IMR-90 (cell line): ENCODE data around the gene NBEA. TPM values are rescaled to one million over a fixed set of nuclear protein-coding genes. Genes with fewer than 3 reads are reported as not detected.

ENCODE experiments used
- ATAC-seq: fragments of 200-7000 bp; cut with Tn5 transposase; 2 replicates; pipeline ENCODE4 v1.9.1; 2020; ENCODE audit warnings: low read depth, mild to moderate bottlenecking, moderate library complexity
- BruUV-seq: library from RNA; stranded (reverse); fragments of 400-500 nt; replicated peaks from 2 replicates; lab custom pipeline; 2021; lab: Mats Ljungman, UMichigan
- CTCF ChIA-PET: fragments of 300-600 bp; formaldehyde crosslinking; extraction: SDS; loops from one replicate; lab custom pipeline; 2021; ENCODE audit warnings: antibody characterized with exemption; lab: Yijun Ruan, JAX
- POLR2A ChIA-PET: fragments of 300-600 bp; sonication (Branson Sonifier 250); formaldehyde crosslinking; loops from one replicate; lab custom pipeline; 2022; ENCODE audit warnings: antibody characterized with exemption; ENCODE audit not compliant: unreplicated experiment; lab: Charles Lee
- DNase-seq: peaks from one replicate; pipeline ENCODE4 v3.0.0; 2013
- H2AFZ ChIP-seq: replicated peaks from 2 replicates; pipeline ENCODE3; 2013; ENCODE audit warnings: low read length, mild to moderate bottlenecking; ENCODE audit not compliant: poor library complexity
- H2AK5ac ChIP-seq: 2 replicates; pipeline ENCODE4 v1.6.1; 2013; ENCODE audit warnings: low read depth, low read length, inconsistent platforms
- H2AK9ac ChIP-seq: replicated peaks from 2 replicates; pipeline ENCODE3; 2013; ENCODE audit warnings: mild to moderate bottlenecking, low read depth, low read length, moderate library complexity; ENCODE audit not compliant: poor library complexity
- H2BK120ac ChIP-seq: 2 replicates; pipeline ENCODE4 v1.6.1; 2013; ENCODE audit warnings: low read depth, low read length, inconsistent platforms
- H2BK15ac ChIP-seq: 3 replicates; pipeline ENCODE4 v1.6.1; 2013; ENCODE audit warnings: low read depth, low read length, inconsistent platforms
- H2BK20ac ChIP-seq: 2 replicates; pipeline ENCODE4 v1.6.1; 2013; ENCODE audit warnings: low read depth, mild to moderate bottlenecking, inconsistent platforms, low read length, moderate library complexity
- H2BK5ac ChIP-seq: 2 replicates; pipeline ENCODE4 v1.6.1; 2013; ENCODE audit warnings: mild to moderate bottlenecking, low read depth, low read length, inconsistent platforms; ENCODE audit not compliant: poor library complexity, severe bottlenecking
- H3K14ac ChIP-seq: replicated peaks from 2 replicates; pipeline ENCODE4 v1.6.1; 2013; ENCODE audit warnings: low read depth, low read length, inconsistent platforms
- H3K18ac ChIP-seq: 2 replicates; pipeline ENCODE4 v1.6.1; 2013; ENCODE audit warnings: low read depth, low read length, control low read depth
- H3K23ac ChIP-seq: 2 replicates; pipeline ENCODE4 v1.6.1; 2013; ENCODE audit warnings: low read depth, low read length, inconsistent platforms
- H3K27ac ChIP-seq: 2 replicates; pipeline ENCODE4 v1.5.1; 2013; ENCODE audit warnings: mild to moderate bottlenecking, control low read depth, low read length; ENCODE audit not compliant: insufficient read depth
- H3K27me3 ChIP-seq: 2 replicates; pipeline ENCODE4 v1.6.1; 2013; ENCODE audit warnings: low read length; ENCODE audit not compliant: control insufficient read depth, insufficient read depth
- H3K36me3 ChIP-seq: 2 replicates; pipeline ENCODE4 v1.6.1; 2013; ENCODE audit warnings: low read length, mixed read lengths; ENCODE audit not compliant: control insufficient read depth, insufficient read depth
- H3K4ac ChIP-seq: 2 replicates; pipeline ENCODE4 v1.6.1; 2013; ENCODE audit warnings: low read depth, low read length, inconsistent platforms
- H3K4me1 ChIP-seq: 2 replicates; pipeline ENCODE4 v1.6.1; 2013; ENCODE audit warnings: low read length, mixed read lengths; ENCODE audit not compliant: control insufficient read depth, insufficient read depth
- H3K4me2 ChIP-seq: 2 replicates; pipeline ENCODE4 v1.6.1; 2013; ENCODE audit warnings: low read depth, mild to moderate bottlenecking, control low read depth, low read length, moderate library complexity
- H3K4me3 ChIP-seq: 2 replicates; pipeline ENCODE4 v1.5.1; 2013; ENCODE audit warnings: low read depth, mild to moderate bottlenecking, control low read depth, low read length, moderate library complexity; ENCODE audit not compliant: insufficient read depth
- H3K56ac ChIP-seq: 2 replicates; pipeline ENCODE4 v1.6.1; 2013; ENCODE audit warnings: low read length, inconsistent platforms; ENCODE audit not compliant: insufficient read depth; ENCODE audit errors: extremely low read depth
- H3K79me1 ChIP-seq, 2 experiments: 2 replicates each; pipeline ENCODE4 v1.6.1; 2013; ENCODE audit warnings: low read length in 2 of 2, inconsistent platforms in 1 of 2, low read depth in 1 of 2
- H3K9ac ChIP-seq: 2 replicates; pipeline ENCODE4 v1.6.1; 2013; ENCODE audit warnings: low read depth, low read length, control low read depth
- H3K9me1 ChIP-seq: 2 replicates; pipeline ENCODE4 v1.6.1; 2013; ENCODE audit warnings: low read length, inconsistent platforms; ENCODE audit not compliant: insufficient read depth
- H3K9me3 ChIP-seq: 2 replicates; pipeline ENCODE4 v1.6.1; 2013; ENCODE audit warnings: low read length; ENCODE audit not compliant: control insufficient read depth, insufficient read depth
- H4K20me1 ChIP-seq: 2 replicates; pipeline ENCODE4 v1.6.1; 2013; ENCODE audit warnings: low read length, inconsistent platforms; ENCODE audit not compliant: insufficient read depth
- H4K5ac ChIP-seq: 2 replicates; pipeline ENCODE4 v1.6.1; 2013; ENCODE audit warnings: mild to moderate bottlenecking, low read depth, low read length, control low read depth
- H4K8ac ChIP-seq, 2 experiments: 2 replicates each; pipeline ENCODE4 v1.6.1; 2013; ENCODE audit warnings: low read depth in 2 of 2, low read length in 2 of 2, control low read depth in 1 of 2, inconsistent platforms in 1 of 2
- H4K91ac ChIP-seq: 2 replicates; pipeline ENCODE4 v1.6.1; 2013; ENCODE audit warnings: low read depth, low read length, inconsistent platforms; ENCODE audit not compliant: insufficient read depth
- BHLHE40 ChIP-seq: fragments of 150-350 bp; IDR thresholded peaks from 2 replicates; pipeline ENCODE4 v1.6.1; 2016; ENCODE audit warnings: mild to moderate bottlenecking, low read depth, low read length
- CEBPB ChIP-seq: IDR thresholded peaks from 2 replicates; pipeline ENCODE4 v1.6.1; 2012; ENCODE audit warnings: low read depth, low read length, improper control_type of control experiment
- CHD1 ChIP-seq: IDR thresholded peaks from 2 replicates; pipeline ENCODE4 v1.6.1; 2012; ENCODE audit warnings: low read depth, low read length, improper control_type of control experiment
- ELK1 ChIP-seq: fragments of 150-350 bp; IDR thresholded peaks from 2 replicates; pipeline ENCODE4 v1.6.1; 2016; ENCODE audit warnings: low read depth, mild to moderate bottlenecking, low read length, moderate library complexity, borderline replicate concordance
- FOS ChIP-seq: fragments of 150-350 bp; IDR thresholded peaks from 2 replicates; pipeline ENCODE4 v1.6.1; 2016; ENCODE audit warnings: low read depth, low read length
- MAFK ChIP-seq: IDR thresholded peaks from 2 replicates; pipeline ENCODE4 v1.6.1; 2012; ENCODE audit warnings: low read depth, low read length, improper control_type of control experiment
- MAZ ChIP-seq: IDR thresholded peaks from 2 replicates; pipeline ENCODE4 v1.6.1; 2012; ENCODE audit warnings: low read depth, mild to moderate bottlenecking, low read length, improper control_type of control experiment, moderate library complexity, borderline replicate concordance
- MXI1 ChIP-seq: IDR thresholded peaks from 2 replicates; pipeline ENCODE4 v1.6.1; 2012; ENCODE audit warnings: low read depth, mild to moderate bottlenecking, low read length, moderate library complexity, borderline replicate concordance
- NFE2L2 ChIP-seq: fragments of 150-350 bp; IDR thresholded peaks from 2 replicates; pipeline ENCODE4 v1.6.1; 2016; ENCODE audit warnings: low read depth, mild to moderate bottlenecking, low read length
- POLR2A ChIP-seq: IDR thresholded peaks from 2 replicates; pipeline ENCODE4 v1.6.1; 2012; ENCODE audit warnings: mild to moderate bottlenecking, low read depth, low read length
- RAD21 ChIP-seq: IDR thresholded peaks from 2 replicates; pipeline ENCODE4 v1.6.1; 2012; ENCODE audit warnings: low read length, improper control_type of control experiment
- RCOR1 ChIP-seq: IDR thresholded peaks from 2 replicates; pipeline ENCODE4 v1.6.1; 2012; ENCODE audit warnings: mild to moderate bottlenecking, low read length, improper control_type of control experiment; ENCODE audit not compliant: insufficient replicate concordance
- RFX5 ChIP-seq: IDR thresholded peaks from 2 replicates; pipeline ENCODE4 v1.8.0; 2012; ENCODE audit warnings: low read depth, mild to moderate bottlenecking, low read length, moderate library complexity
- SMC3 ChIP-seq: fragments of 150-350 bp; IDR thresholded peaks from 2 replicates; pipeline ENCODE4 v1.6.1; 2016; ENCODE audit warnings: low read depth, mild to moderate bottlenecking, antibody characterized with exemption, low read length, moderate library complexity
- USF2 ChIP-seq: fragments of 150-350 bp; IDR thresholded peaks from 2 replicates; pipeline ENCODE4 v1.6.1; 2017; ENCODE audit warnings: mild to moderate bottlenecking, antibody characterized with exemption, low read length, low read depth
- WGBS, 2 experiments: methylation state at CpG; one replicate each; pipeline versions ENCODE4 v1.1.5 to v1.1.7; 2013; ENCODE audit warnings: missing lambda C conversion rate in 2 of 2; ENCODE audit not compliant: insufficient read length in 1 of 2; ENCODE audit errors: extremely low coverage in 2 of 2; 5-methylcytosine and 5-hydroxymethylcytosine counted together
- dilution Hi-C: fragments of 300-500 bp; cut with HindIII; formaldehyde crosslinking; loops from one replicate; pipeline ENCODE4 v1.14.3; 2018; ENCODE audit warnings: low sequenced_read_pairs; ENCODE audit not compliant: unreplicated experiment
- in situ Hi-C: fragments of 300-500 bp; cut with MboI; formaldehyde crosslinking; loops from 3 replicates; pipeline ENCODE4 v1.14.3; 2019; ENCODE audit warnings: low sequenced_read_pairs, inconsistent platforms, mixed read lengths
- intact Hi-C: fragments of 100-400 bp; cut with micrococcal nuclease; formaldehyde crosslinking; loops from 2 replicates; pipeline ENCODE4 v1.10.0; 2022
- polyA plus RNA-seq, 3 experiments: library from polyadenylated mRNA; depleted of rRNA; stranded (reverse); fragments of >200 nt; gene quantifications; 2 replicates each; pipeline ENCODE4 v1.2.3, GENCODE V29; 2012; ENCODE audit warnings: low replicate concordance in 1 of 3
- total RNA-seq: library from RNA; depleted of rRNA; stranded (reverse); fragments of >200 nt; gene quantifications from 2 replicates; pipeline ENCODE4 v1.2.3, GENCODE V29; 2012
- TF ChIP-seq, protein P1 (sequence below): conservative IDR thresholded peaks from 2 replicates; pipeline ENCODE4 v1.5.1; 2012; ENCODE audit warnings: mild to moderate bottlenecking, low read depth, low read length, improper control_type of control experiment

The NBEA gene
- total and polyA plus RNA-seq, 2 of the 4 experiments (the other 2 are of a cell fraction) = 0.82 to 2.2 TPM

DNA sequence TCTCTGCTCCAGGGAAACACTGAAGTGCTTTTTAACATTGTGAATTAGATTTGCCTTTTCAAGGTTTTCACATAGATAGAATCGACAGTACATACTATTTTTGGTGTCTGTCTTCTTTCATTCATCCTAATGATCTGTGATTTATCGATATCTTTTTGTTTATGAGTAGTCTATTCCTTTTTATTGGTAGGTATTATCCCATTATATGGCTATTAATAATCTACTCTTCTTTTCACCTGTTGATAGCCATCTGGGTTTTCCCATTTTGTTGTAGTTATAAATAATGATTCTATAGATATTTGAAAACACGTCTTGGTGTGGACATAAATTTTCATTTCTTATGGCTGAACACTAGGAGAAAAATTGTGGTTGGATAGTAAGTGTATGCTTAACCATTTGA lies 271.8 kb downstream of the NBEA start:
- no peaks in the 10 kb centered on the region for H3K27me3 ChIP-seq
- dilution Hi-C loops = no loop called here
- no peaks in the 10 kb centered on the region for H3K9me3 ChIP-seq
- ChIA-PET POLR2A (no interaction called here), CTCF (no interaction called here)
- no peaks in the 10 kb centered on the region for H4K20me1 ChIP-seq
- no peak overlapping the region for H3K9ac ChIP-seq
- intact Hi-C loops = loop anchor here (5.0 to 10.0 kb wide), 2 partner anchors 573 to 601 kb away; no protein-coding TSS in a partner anchor
- H3K9me1 ChIP-seq = no peaks in the 10 kb centered on the region
- ATAC-seq (no peak), DNase-seq (no peak)
- no peak overlapping the region for H4K91ac ChIP-seq
- no peak overlapping the region for H3K14ac ChIP-seq
- in situ Hi-C loops = loop anchor here (25.0 kb wide), 1 partner anchor 748 kb away; no protein-coding TSS in a partner anchor
- H3K79me1 ChIP-seq = no peaks in the 10 kb centered on the region
- H3K18ac ChIP-seq = no peak overlapping the region
- no peaks in the 10 kb centered on the region for H3K4me1 ChIP-seq
- no peak overlapping the region for H3K56ac ChIP-seq
- H3K4me2 ChIP-seq = no peak overlapping the region
- H4K5ac ChIP-seq = no peak overlapping the region
- no peak overlapping the region for H2BK15ac ChIP-seq
- no peak overlapping the region for H2AFZ ChIP-seq
- no peaks in the 10 kb centered on the region for H3K36me3 ChIP-seq
- no peak overlapping the region for H2AK9ac ChIP-seq
- no peak overlapping the region for H3K27ac ChIP-seq
- H4K8ac ChIP-seq = no peak overlapping the region
- TF ChIP-seq CHD1 (no peak), NFE2L2 (no peak), BHLHE40 (no peak), FOS (no peak), RAD21 (no peak), MAZ (no peak), ELK1 (no peak), POLR2A (no peak), RFX5 (no peak), RCOR1 (no peak), CEBPB (no peak), SMC3 (no peak), MAFK (no peak), USF2 (no peak), MXI1 (no peak)
- TF ChIP-seq, protein P1, sequence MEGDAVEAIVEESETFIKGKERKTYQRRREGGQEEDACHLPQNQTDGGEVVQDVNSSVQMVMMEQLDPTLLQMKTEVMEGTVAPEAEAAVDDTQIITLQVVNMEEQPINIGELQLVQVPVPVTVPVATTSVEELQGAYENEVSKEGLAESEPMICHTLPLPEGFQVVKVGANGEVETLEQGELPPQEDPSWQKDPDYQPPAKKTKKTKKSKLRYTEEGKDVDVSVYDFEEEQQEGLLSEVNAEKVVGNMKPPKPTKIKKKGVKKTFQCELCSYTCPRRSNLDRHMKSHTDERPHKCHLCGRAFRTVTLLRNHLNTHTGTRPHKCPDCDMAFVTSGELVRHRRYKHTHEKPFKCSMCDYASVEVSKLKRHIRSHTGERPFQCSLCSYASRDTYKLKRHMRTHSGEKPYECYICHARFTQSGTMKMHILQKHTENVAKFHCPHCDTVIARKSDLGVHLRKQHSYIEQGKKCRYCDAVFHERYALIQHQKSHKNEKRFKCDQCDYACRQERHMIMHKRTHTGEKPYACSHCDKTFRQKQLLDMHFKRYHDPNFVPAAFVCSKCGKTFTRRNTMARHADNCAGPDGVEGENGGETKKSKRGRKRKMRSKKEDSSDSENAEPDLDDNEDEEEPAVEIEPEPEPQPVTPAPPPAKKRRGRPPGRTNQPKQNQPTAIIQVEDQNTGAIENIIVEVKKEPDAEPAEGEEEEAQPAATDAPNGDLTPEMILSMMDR = no peak
- no peak overlapping the region for H3K4ac ChIP-seq
- H3K4me3 ChIP-seq = no peak overlapping the region
- BruUV-seq = no TSS peak
- no peak overlapping the region for H2BK20ac ChIP-seq
- no peak overlapping the region for H2BK120ac ChIP-seq
- no peak overlapping the region for H2BK5ac ChIP-seq
- no peak overlapping the region for H3K23ac ChIP-seq
- H2AK5ac ChIP-seq = no peak overlapping the region
- no CpG with 5 or more reads among the region's 3 CpGs for WGBS, 2 experiments
